GM18517 (cell line): ENCODE data around the gene ZNF750.

ENCODE experiments used
- ATAC-seq: cut with Tn5 transposase; IDR thresholded peaks from one replicate; pipeline ENCODE4 v1.9.1; 2021; ENCODE audit warnings: mild to moderate bottlenecking, moderate library complexity; ENCODE audit not compliant: unreplicated experiment

Gene ZNF750

GRCh38 chr17:82836823-82837357, 2.9 kb downstream of the ZNF750 start:
- ATAC-seq = no peak

GRCh38 chr17:82835766-82836512, 3.9 kb downstream of the ZNF750 start:
- no peak for ATAC-seq

- no peak for ATAC-seq
Measured at GRCh38 chr17:82835122-82835521, 4.7 kb downstream of the ZNF750 start.

GRCh38 chr17:82832881-82833475, 6.8 kb downstream of the ZNF750 start:
- ATAC-seq = no peak

- no peak for ATAC-seq
Measured at GRCh38 chr17:82832411-82832810, 7.4 kb downstream of the ZNF750 start.

GRCh38 chr17:82831818-82832200, 8.0 kb downstream of the ZNF750 start:
- ATAC-seq = no peak

GRCh38 chr17:82831041-82831817, 8.6 kb downstream of the ZNF750 start:
- no peak for ATAC-seq

- no peak for ATAC-seq
Measured at GRCh38 chr17:82830249-82830661, 9.6 kb downstream of the ZNF750 start.

- no peak for ATAC-seq
Measured at GRCh38 chr17:82828875-82829487, 10.8 kb downstream of the ZNF750 start.

GRCh38 chr17:82826956-82827355, 12.9 kb downstream of the ZNF750 start:
- ATAC-seq = no peak

GRCh38 chr17:82826211-82826610, 13.6 kb downstream of the ZNF750 start:
- ATAC-seq = no peak

- no peak for ATAC-seq
Measured at GRCh38 chr17:82825540-82826124, 14.2 kb downstream of the ZNF750 start.

GRCh38 chr17:82823004-82823403, 16.8 kb downstream of the ZNF750 start:
- ATAC-seq = no peak

GRCh38 chr17:82822281-82822680, 17.5 kb downstream of the ZNF750 start:
- no peak for ATAC-seq

- no peak for ATAC-seq
Measured at GRCh38 chr17:82821554-82821953, 18.3 kb downstream of the ZNF750 start.

- no peak for ATAC-seq
Measured at GRCh38 chr17:82820278-82821251, 19.3 kb downstream of the ZNF750 start.

GRCh38 chr17:82817947-82818346, 21.9 kb downstream of the ZNF750 start:
- ATAC-seq = no peak

- no peak for ATAC-seq
Measured at GRCh38 chr17:82816358-82816757, 23.5 kb downstream of the ZNF750 start.

GRCh38 chr17:82815790-82816305, 24.0 kb downstream of the ZNF750 start:
- no peak for ATAC-seq
